C4-2B (cell line): ENCODE results near the gene DNAJC2.
"Not testable (repeated sequence)": the region's sequence is repeated elsewhere in the genome, so short reads cannot be mapped to it uniquely, and the experiment has no call there.

Experiments
- CTCF ChIP-seq: fragments of 450-650 bp; conservative IDR thresholded peaks from 2 replicates; pipeline ENCODE4 v1.5.1; 2017; ENCODE audit warnings: mild to moderate bottlenecking
- ZFX ChIP-seq: fragments of 450-650 bp; IDR thresholded peaks from 2 replicates; pipeline ENCODE4 v1.6.1; 2017

GRCh38 chr7:103266229-103266628, 78.3 kb downstream of the DNAJC2 start:
- TF ChIP-seq CTCF, ZFX: not testable (repeated sequence)
